CD4-positive, alpha-beta T cell treated with Interleukin-1 beta for 1 hour (primary cell): ENCODE measurements around the gene FAM227B.

Experiments used
- DNase-seq, 2 donors: peaks; one replicate each; pipeline ENCODE4 v3.0.0-alpha.2; 2020 to 2022

The FAM227B gene

DNA sequence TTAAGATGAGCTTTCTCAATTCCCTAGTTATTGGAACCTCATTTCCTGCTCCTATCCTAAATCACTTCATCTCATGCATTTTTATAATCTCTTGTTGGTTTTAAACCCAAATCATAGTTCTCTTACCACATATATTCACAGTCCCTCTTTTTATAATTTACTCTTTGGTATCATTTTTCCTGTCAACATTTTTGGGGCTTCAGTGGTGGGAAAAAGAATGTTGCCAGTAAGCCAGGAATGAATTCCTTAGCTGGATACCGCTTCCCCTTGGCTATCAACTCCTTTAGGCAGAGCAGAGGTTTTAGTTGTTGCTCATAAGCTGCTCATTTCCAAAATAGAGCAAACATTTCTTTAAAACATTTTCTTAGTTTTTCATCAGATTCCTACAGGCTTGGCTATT lies 338.3 kb downstream of the FAM227B start:
- no peak for DNase-seq

DNA sequence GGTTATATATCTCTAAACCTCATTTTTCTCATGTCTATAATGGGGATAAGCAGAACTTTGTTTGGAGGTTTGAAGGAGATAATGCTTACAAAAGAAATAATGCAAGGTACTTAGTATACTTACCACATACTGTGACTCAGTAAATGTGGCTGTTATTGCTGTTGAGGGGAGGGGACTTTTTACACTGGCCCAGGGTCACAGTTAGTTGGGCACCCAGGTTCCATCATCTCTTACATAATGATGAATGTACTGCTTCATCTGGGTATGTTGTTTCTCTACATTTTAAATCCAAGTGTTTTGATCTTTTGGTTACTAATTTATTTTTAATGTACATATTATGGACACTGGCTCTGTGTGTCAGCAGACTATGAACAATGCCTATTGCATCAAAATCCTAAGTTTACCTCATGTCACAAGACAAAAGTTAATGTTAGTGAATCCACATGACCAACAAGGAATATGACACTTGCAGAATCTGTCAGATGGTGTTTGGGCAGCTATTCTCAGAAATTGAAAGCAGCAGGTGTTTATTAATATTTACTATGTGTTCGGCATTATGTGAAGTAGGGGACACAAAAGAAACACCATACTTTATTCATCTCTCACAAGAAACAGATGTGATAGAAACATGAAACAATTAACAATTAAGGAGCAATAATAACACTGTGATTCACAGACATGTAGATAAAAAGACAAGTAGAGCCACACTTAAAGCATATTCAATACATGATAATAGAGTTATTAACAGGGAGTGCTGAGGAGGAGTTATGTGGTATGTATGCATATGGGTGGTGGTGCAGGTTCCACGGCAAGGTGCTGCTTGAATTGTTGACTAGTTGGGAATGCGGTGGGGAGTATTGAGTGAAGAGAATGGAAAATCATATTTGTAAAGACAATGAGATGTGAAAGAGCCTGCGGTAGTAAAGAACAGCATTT lies 340.8 kb downstream of the FAM227B start:
- no peak for DNase-seq

DNA sequence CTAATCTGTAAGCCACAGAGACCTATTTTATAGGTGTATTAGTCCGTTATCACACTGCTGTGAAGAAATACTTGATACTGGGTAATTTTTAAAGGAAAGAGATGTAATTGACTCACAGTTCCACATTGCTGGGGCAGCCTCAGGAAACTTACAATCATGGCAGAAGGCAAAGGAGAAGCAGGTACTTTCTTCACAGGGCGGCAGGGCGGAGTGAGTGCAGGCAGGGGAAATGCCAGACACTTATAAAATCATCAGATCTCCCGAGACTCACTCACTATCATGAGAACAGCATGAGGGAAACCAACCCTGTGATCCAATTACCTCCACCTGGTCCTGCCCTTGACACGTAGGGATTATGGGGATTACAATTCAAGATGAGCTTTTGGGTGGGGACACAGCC lies 341.9 kb downstream of the FAM227B start:
- DNase-seq: no peak
